ELR (cell line): ENCODE results near the gene MACF1.
"Not testable (repeated sequence)": the region's sequence is repeated elsewhere in the genome, so short reads cannot be mapped to it uniquely, and the experiment has no call there.

ENCODE experiments used
- DNase-seq: peaks from one replicate; pipeline ENCODE4 v3.0.0-alpha.2; 2015; ENCODE audit warnings: low read depth

The MACF1 gene

DNA sequence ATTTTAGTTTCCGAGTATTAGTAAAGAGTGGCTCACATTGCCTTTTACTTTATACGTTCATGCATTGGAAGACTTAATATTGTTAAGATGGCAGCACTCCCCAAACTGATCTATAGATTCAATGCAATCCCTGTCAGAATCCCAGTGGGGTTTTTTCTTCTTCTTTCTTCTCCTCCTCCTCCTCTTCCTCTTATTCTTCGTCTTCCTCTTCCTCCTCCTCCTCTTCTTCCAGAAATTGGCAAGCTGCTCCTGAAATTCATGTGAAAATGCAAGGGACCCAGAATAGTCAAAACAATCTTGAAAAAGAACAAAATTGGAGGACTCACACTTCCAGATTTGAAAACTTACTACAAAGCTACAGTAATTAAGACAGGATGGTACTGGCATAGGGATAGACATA is 23.2 kb upstream of the MACF1 start:
- DNase-seq = no peak

DNA sequence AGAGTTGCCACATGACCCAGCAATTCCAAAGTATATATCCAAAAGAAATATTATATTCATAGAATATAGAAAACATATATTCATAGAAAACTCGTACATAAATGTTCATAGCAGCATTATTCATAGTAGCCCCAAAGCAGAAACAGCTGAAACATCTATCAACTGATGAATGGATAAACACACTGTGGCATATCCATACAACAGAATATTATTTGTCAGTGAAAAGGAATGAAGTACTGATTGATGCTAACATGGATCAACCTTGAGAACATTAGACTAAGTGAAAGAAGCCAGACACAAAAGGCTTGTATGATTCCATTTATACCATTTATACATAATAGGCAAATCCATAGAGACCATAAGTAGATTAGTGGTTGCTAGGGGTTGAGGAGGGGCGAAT is 21.7 kb upstream of the MACF1 start:
- DNase-seq = no peak

GRCh38 chr1:39183503-39184353 is 20.8 kb upstream of the MACF1 start:
- DNase-seq = peak; percentile 96

DNA sequence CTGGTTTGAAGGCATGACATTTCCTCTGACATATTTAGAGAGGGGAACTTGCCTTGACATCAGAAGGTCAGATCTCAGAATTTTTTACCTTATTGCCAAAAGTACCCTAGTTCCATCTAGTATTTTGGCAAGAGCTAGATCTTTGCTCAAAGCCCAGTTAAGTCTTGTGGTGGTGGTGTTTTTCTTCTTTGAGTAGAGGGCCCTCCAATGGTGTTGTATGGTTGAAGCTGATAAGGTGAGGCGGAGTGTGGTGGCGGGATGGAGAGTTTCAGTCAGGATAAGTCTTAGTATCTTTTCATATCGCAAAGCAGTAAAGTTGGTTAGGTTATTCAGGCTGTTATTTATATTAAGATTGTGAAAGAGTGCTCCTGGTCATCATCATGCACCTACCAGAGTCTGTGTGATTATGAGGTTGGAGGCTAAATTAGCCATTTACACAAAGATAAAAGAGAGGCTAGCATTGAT is 20.1 kb upstream of the MACF1 start:
- DNase-seq = no peak

GRCh38 chr1:39187275-39188046 is 17.0 kb upstream of the MACF1 start:
- no peak for DNase-seq

DNA sequence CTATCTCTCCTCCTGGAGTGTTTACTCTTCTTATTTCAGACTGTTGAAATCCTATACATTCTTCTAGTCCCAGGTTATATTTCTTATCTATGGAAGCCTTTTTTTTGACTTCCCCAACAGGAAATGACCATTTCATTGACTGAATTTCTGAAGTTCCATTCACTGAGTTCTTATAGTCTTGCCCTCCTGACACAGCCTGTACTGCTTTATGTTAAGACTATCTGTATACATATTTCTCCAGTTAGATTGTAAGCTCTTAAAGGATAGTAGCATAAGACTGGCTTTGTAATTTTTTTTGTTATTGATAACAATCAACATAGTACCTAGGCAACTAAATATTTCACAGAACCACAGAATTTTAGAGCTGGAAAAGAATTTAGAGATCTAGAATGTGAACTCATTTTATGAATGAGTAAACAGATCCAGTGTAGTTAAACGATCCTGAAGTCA is 14.9 kb upstream of the MACF1 start:
- DNase-seq = peak; percentile 78

DNA sequence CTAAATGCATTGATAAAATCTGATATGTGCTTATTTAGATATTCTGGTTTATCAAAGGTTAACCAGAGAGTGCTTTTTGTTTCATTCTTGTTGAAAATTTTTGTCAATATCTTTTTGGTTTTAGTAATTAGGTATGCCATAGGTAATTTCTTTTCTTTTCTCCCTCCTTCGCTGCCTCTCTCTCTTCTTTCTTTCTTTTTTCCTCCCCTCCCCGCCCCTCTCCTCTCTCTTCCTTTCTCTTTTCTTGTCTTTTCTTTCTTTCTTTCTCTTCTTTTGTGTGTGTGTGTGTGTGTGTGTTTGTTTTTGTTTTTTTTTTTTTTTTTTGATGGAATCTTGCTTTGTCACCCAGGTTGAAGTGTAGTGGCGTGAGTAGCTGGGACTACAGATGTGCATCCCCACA is 14.4 kb upstream of the MACF1 start:
- no peak for DNase-seq

- DNase-seq = no peak
These were observed 10.0 kb upstream of the MACF1 start for GRCh38 chr1:39194398-39195051.

GRCh38 chr1:39195166-39196111 is 9.1 kb upstream of the MACF1 start:
- DNase-seq = peak; percentile 66

DNA sequence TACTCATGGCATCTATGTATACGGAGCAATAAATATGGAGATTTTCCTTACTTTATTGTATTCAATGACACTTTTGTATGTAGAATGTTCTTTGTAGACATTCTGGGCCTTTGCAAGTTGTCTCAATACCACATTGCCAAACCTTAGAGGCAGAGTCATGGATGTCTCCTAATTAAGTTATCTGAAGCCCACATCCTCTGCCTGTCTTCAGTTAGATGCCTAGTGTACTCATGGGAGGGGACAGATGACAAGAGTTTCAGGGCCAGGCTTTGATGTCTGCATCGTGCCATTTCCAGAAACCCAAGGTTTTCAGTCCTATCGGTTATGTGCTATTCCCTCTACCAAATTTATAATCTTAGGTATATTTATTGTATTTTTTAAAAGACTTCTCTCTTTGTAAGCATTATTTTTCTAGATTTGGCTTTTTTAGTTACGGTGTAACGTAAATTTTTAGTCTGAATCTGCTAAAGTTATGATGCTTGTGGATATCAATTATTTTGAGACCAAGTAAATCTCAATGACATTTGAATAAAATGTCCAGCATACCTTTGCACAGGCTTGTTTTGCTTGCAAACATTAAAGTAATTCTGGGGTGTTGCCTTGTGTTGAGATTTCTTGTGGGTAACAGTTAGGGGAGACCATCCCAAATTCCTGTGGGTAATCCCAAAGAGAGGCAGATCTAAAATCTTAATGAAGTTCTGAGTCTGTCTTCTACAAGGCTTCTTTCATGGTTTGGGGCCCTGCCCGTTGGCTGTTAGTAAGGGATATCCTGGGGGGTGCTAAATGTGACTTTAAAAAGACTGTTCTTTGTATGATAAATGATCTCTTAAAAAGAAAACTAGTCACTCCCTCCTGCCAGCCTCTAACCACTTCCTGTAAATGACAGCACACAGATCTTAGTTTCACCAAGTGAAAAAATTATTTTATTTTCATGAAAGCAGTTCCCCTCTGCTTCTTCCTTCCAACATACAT is 8.0 kb upstream of the MACF1 start:
- DNase-seq = peak; percentile 84

DNA sequence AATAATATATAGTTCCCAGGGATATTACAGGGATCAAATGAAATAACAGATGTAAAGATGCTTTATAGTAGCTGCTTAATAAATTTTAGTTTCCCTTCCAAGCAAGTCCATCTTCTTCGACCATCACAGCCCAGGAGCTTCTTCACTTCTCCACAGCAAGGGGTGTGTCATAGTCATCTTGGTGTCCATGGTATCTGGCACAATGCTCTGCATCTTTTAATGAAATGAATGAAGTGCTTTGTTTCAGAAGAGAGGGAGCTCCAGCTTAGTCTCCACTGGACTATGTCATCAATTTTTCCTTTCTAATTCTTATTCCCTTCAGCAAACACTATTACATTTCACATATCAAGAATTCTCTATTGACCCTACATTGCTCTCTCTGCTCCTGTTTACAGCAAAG is 4.9 kb upstream of the MACF1 start:
- DNase-seq = no peak

DNA sequence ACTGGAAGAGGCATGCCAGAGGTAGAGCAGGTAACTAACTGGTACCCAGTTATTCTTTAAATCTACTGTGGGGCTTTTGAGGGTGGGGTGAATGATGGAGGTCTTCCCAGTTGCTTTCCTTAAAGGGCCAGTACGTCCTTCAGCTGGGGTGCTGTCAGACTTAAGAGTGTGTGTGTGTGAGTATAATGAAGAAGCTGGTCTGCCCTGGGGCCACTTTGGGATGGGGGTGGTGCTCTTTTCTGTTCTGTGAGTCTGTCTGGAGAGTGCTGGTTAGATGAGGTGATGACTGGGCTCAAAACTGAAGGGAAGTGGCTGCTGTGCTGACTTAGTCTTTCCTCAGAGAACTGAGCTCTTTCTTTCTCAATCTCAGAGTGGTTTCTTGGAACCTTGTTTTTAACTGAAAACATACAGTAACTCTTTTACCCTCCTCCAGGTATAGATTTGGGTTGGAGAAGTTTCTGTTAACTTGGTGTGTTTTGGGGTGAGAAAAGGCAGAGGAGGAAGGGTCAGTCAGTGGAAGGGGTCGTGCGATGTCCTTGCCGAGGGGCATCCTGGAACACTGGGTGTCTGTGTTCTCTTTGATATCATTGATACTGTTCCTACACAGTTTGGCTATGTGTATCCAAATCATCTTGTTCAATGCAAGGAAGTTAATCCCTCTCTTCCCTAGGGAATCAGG is 746 bp downstream of the MACF1 start:
- DNase-seq = peak; percentile 91

- DNase-seq = no peak
These were observed 1.4 kb downstream of the MACF1 start for GRCh38 chr1:39205781-39206464.

DNA sequence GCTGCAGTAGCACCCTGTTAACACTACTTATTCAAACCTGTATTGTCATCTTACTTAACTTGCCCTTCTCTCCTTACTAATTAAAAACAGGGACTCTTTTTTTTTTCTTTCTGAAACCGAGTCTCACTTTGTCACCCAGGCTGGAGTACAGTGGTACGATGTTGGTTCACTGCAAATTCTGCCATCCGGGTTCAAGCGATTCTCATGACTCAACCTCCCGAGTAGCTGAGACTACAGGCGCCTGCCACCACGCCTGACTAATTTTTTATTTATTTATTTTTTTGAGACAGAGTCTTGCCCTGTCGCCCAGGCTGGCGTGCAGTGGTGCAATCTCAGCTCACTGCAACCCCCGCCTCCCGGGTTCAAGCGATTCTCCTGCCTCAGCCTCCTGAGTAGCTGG is 3.9 kb downstream of the MACF1 start:
- not testable (repeated sequence) for DNase-seq

DNA sequence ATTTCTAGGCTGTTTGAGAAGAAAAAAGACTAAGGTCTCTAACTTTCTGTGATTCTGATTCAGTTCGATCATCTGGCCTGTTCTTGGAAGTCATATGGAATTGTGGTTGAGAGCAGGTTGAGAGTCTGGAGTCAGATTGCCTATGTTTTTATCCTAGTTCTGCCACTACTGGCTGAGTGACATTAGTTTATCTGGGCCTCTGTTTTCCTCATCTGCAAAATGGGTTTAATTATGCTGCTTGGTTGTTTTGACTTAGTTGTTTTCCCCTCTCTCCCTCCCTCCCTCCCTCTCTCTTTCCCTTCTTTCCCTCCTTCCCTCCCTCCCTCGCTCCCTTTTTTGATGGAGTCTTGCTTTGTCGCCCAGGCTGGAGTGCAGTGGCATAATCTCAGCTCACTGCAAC is 6.2 kb downstream of the MACF1 start:
- DNase-seq = no peak

DNA sequence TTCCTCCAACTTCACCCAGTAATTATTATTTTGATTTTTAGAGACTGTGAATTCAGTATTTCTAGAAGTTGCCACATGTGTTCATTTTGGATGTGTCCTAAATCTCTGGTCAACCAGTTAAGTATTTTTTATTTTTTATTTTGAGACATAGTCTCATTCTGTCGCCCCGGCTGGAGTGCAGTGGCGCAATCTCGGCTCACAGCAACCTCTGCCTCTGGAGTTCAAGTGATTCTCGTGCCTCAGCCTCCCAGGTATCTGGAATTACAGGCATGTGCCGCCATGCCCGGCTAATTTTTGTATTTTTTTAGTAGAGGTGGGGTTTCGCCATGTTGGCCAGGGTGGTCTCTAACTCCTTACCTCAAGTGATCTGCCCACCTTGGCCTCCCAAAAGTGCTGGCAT is 8.0 kb downstream of the MACF1 start:
- no peak for DNase-seq

GRCh38 chr1:39213511-39214002 is 9.1 kb downstream of the MACF1 start:
- DNase-seq = peak; percentile 93

GRCh38 chr1:39214021-39214713 is 9.7 kb downstream of the MACF1 start:
- DNase-seq = no peak

GRCh38 chr1:39214714-39214997 is 10.2 kb downstream of the MACF1 start:
- DNase-seq = no peak
